ENCODE measurements around the gene OR1L6. TPM values are rescaled to one million over a fixed set of nuclear protein-coding genes. Genes with fewer than 3 reads are reported as not detected.

OR1L6 gene
- total and polyA plus RNA-seq, 2 of the 8 experiments (the other 6 are each of a cell fraction or from before 2014, with no cell fraction given): not detected

- TF ChIP-seq RAD21 (IDR thresholded peaks at IDR 0.05 in 1 of 2, conservative IDR thresholded peaks at IDR 0.05 in 1 of 2; ENCODE audit: low read depth in 2 of 2, low read length in 2 of 2): no peak
Measured at GRCh38 chr9:122797316-122798063, 55.4 kb downstream of the OR1L6 start (continued).

Other genes with a start within 250 kb of the OR1L6 start
- gene OR1J2, start 231.5 kb upstream of the OR1L6 start, total RNA-seq (2021; fragmentation: NEBNext Ultra II Directional; extraction: Animal tissue kit (Norgen Biotek cat#: 25700)): not detected in 2 replicates
- gene OR1J2, start 231.5 kb upstream of the OR1L6 start, polyA plus RNA-seq (2011; rRNA removed): not detected in 2 replicates
- gene OR1J4, start 223.2 kb upstream of the OR1L6 start, total RNA-seq (2021; fragmentation: NEBNext Ultra II Directional; extraction: Animal tissue kit (Norgen Biotek cat#: 25700)): not detected in 2 replicates
- not detected in 2 replicates for gene OR1J4, start 223.2 kb upstream of the OR1L6 start, polyA plus RNA-seq (2011; rRNA removed)
- not detected in 2 replicates for gene OR1N1, start 215.0 kb upstream of the OR1L6 start, total RNA-seq (2021; fragmentation: NEBNext Ultra II Directional; extraction: Animal tissue kit (Norgen Biotek cat#: 25700))
- gene OR1N1, start 215.0 kb upstream of the OR1L6 start, polyA plus RNA-seq (2011; rRNA removed): not detected in 2 replicates
- not detected in 2 replicates for gene OR1N2, start 189.2 kb upstream of the OR1L6 start, total RNA-seq (2021; fragmentation: NEBNext Ultra II Directional; extraction: Animal tissue kit (Norgen Biotek cat#: 25700))
- gene OR1N2, start 189.2 kb upstream of the OR1L6 start, polyA plus RNA-seq (2011; rRNA removed): not detected in 2 replicates
- not detected in 2 replicates for gene OR1L8, start 158.9 kb upstream of the OR1L6 start, total RNA-seq (2021; fragmentation: NEBNext Ultra II Directional; extraction: Animal tissue kit (Norgen Biotek cat#: 25700))
- gene OR1L8, start 158.9 kb upstream of the OR1L6 start, polyA plus RNA-seq (2011; rRNA removed): not detected in 2 replicates
- not detected in 2 replicates for gene OR1Q1, start 127.6 kb upstream of the OR1L6 start, total RNA-seq (2021; fragmentation: NEBNext Ultra II Directional; extraction: Animal tissue kit (Norgen Biotek cat#: 25700))
- not detected in 2 replicates for gene OR1Q1, start 127.6 kb upstream of the OR1L6 start, polyA plus RNA-seq (2011; rRNA removed)
- gene OR1B1, start 84.7 kb upstream of the OR1L6 start, total RNA-seq (2021; fragmentation: NEBNext Ultra II Directional; extraction: Animal tissue kit (Norgen Biotek cat#: 25700)): not detected in 2 replicates
- gene OR1B1, start 84.7 kb upstream of the OR1L6 start, polyA plus RNA-seq (2011; rRNA removed): not detected in 2 replicates
- gene OR1L1, start 80.6 kb upstream of the OR1L6 start, total RNA-seq (2021; fragmentation: NEBNext Ultra II Directional; extraction: Animal tissue kit (Norgen Biotek cat#: 25700)): not detected in 2 replicates
- not detected in 2 replicates for gene OR1L1, start 80.6 kb upstream of the OR1L6 start, polyA plus RNA-seq (2011; rRNA removed)
- gene OR1L3, start 67.2 kb upstream of the OR1L6 start, total RNA-seq (2021; fragmentation: NEBNext Ultra II Directional; extraction: Animal tissue kit (Norgen Biotek cat#: 25700)): not detected in 2 replicates
- gene OR1L3, start 67.2 kb upstream of the OR1L6 start, polyA plus RNA-seq (2011; rRNA removed): not detected in 2 replicates
- gene OR1L4, start 18.3 kb upstream of the OR1L6 start, total RNA-seq (2021; fragmentation: NEBNext Ultra II Directional; extraction: Animal tissue kit (Norgen Biotek cat#: 25700)): not detected in 2 replicates
- gene OR1L4, start 18.3 kb upstream of the OR1L6 start, polyA plus RNA-seq (2011; rRNA removed): not detected in 2 replicates
- gene OR5C1, start 46.6 kb downstream of the OR1L6 start, total RNA-seq (2021; fragmentation: NEBNext Ultra II Directional; extraction: Animal tissue kit (Norgen Biotek cat#: 25700)): not detected in 2 replicates
- gene OR5C1, start 46.6 kb downstream of the OR1L6 start, polyA plus RNA-seq (2011; rRNA removed): not detected in 2 replicates
- gene OR1K1, start 57.8 kb downstream of the OR1L6 start, total RNA-seq (2021; fragmentation: NEBNext Ultra II Directional; extraction: Animal tissue kit (Norgen Biotek cat#: 25700)): not detected in 2 replicates
- not detected in 2 replicates for gene OR1K1, start 57.8 kb downstream of the OR1L6 start, polyA plus RNA-seq (2011; rRNA removed)
- 21.8 and 24.6 TPM in 2 replicates for gene PDCL, start 86.3 kb downstream of the OR1L6 start, total RNA-seq (2021; fragmentation: NEBNext Ultra II Directional; extraction: Animal tissue kit (Norgen Biotek cat#: 25700))
- gene PDCL, start 86.3 kb downstream of the OR1L6 start, polyA plus RNA-seq (2011; rRNA removed): 5.4 and 7.1 TPM in 2 replicates
- 38.4 and 40.0 TPM in 2 replicates for gene RC3H2, start 163.1 kb downstream of the OR1L6 start, total RNA-seq (2021; fragmentation: NEBNext Ultra II Directional; extraction: Animal tissue kit (Norgen Biotek cat#: 25700))
- gene RC3H2, start 163.1 kb downstream of the OR1L6 start, polyA plus RNA-seq (2011; rRNA removed): 7.9 and 11.2 TPM in 2 replicates
- gene ZBTB6, start 171.0 kb downstream of the OR1L6 start, total RNA-seq (2021; fragmentation: NEBNext Ultra II Directional; extraction: Animal tissue kit (Norgen Biotek cat#: 25700)): 9.3 and 10.0 TPM in 2 replicates
- 1.6 and 2.0 TPM in 2 replicates for gene ZBTB6, start 171.0 kb downstream of the OR1L6 start, polyA plus RNA-seq (2011; rRNA removed)
- 7.3 and 7.4 TPM in 2 replicates for gene ZBTB26, start 189.2 kb downstream of the OR1L6 start, total RNA-seq (2021; fragmentation: NEBNext Ultra II Directional; extraction: Animal tissue kit (Norgen Biotek cat#: 25700))
- 3.6 and 5.7 TPM in 2 replicates for gene ZBTB26, start 189.2 kb downstream of the OR1L6 start, polyA plus RNA-seq (2011; rRNA removed)
- 33.3 and 38.3 TPM in 2 replicates for gene RABGAP1, start 198.7 kb downstream of the OR1L6 start, total RNA-seq (2021; fragmentation: NEBNext Ultra II Directional; extraction: Animal tissue kit (Norgen Biotek cat#: 25700))
- gene RABGAP1, start 198.7 kb downstream of the OR1L6 start, polyA plus RNA-seq (2011; rRNA removed): 11.6 and 15.7 TPM in 2 replicates

Measured in H1 (cell line).